MV-4-11 (cell line): ENCODE measurements around the gene TYW1B.
"Not testable (repeated sequence)": the region's sequence is repeated elsewhere in the genome, so short reads cannot be mapped to it uniquely, and the experiment has no call there.

Experiments used
- DNase-seq: peaks from one replicate; lab custom pipeline; 2025; lab: John Stamatoyannopoulos, UW

Gene TYW1B

GRCh38 chr7:72754312-72754711 lies 73.7 kb downstream of the TYW1B start:
- no peak for DNase-seq

- DNase-seq: no peak
Observed at GRCh38 chr7:72753781-72754180, 74.2 kb downstream of the TYW1B start.

- DNase-seq: not testable (repeated sequence)
Observed at GRCh38 chr7:72753229-72753628, 74.8 kb downstream of the TYW1B start.

GRCh38 chr7:72751978-72752377 lies 76.0 kb downstream of the TYW1B start:
- no peak for DNase-seq

- DNase-seq: no peak
Observed at GRCh38 chr7:72751378-72751777, 76.6 kb downstream of the TYW1B start.

- DNase-seq: not testable (repeated sequence)
Observed at GRCh38 chr7:72748649-72749048, 79.4 kb downstream of the TYW1B start.

- not testable (repeated sequence) for DNase-seq
Observed at GRCh38 chr7:72744244-72744926, 83.6 kb downstream of the TYW1B start.

GRCh38 chr7:72743801-72744200 lies 84.2 kb downstream of the TYW1B start:
- not testable (repeated sequence) for DNase-seq

GRCh38 chr7:72739716-72740115 lies 88.3 kb downstream of the TYW1B start:
- DNase-seq: not testable (repeated sequence)

GRCh38 chr7:72735855-72736254 lies 92.1 kb downstream of the TYW1B start:
- DNase-seq: not testable (repeated sequence)

GRCh38 chr7:72730815-72731214 lies 97.2 kb downstream of the TYW1B start:
- DNase-seq: not testable (repeated sequence)

- DNase-seq: not testable (repeated sequence)
Observed at GRCh38 chr7:72730384-72730783, 97.6 kb downstream of the TYW1B start.

GRCh38 chr7:72729130-72729529 lies 98.9 kb downstream of the TYW1B start:
- DNase-seq: not testable (repeated sequence)

- not testable (repeated sequence) for DNase-seq
Observed at GRCh38 chr7:72722694-72723093, 105.3 kb downstream of the TYW1B start.

- not testable (repeated sequence) for DNase-seq
Observed at GRCh38 chr7:72720890-72721289, 107.1 kb downstream of the TYW1B start.

GRCh38 chr7:72717252-72717774 lies 110.7 kb downstream of the TYW1B start:
- not testable (repeated sequence) for DNase-seq

GRCh38 chr7:72711927-72712326 lies 116.1 kb downstream of the TYW1B start:
- DNase-seq: not testable (repeated sequence)

GRCh38 chr7:72710983-72711382 lies 117.0 kb downstream of the TYW1B start:
- DNase-seq: no peak

- DNase-seq: no peak
Observed at GRCh38 chr7:72709909-72710308, 118.1 kb downstream of the TYW1B start.

- DNase-seq: not testable (repeated sequence)
Observed at GRCh38 chr7:72708371-72709050, 119.5 kb downstream of the TYW1B start.

- DNase-seq: no peak
Observed at GRCh38 chr7:72706521-72706920, 121.5 kb downstream of the TYW1B start.

GRCh38 chr7:72705693-72706092 lies 122.3 kb downstream of the TYW1B start:
- not testable (repeated sequence) for DNase-seq

- no peak for DNase-seq
Observed at GRCh38 chr7:72704894-72705293, 123.1 kb downstream of the TYW1B start.
